ENCODE data around the gene OR1I1.

The OR1I1 gene

GRCh38 chr19:15120135-15121026 lies 38.4 kb downstream of the OR1I1 start:
- DNase-seq = peak; percentile 47

- no peak for DNase-seq
These were observed 40.5 kb downstream of the OR1I1 start for GRCh38 chr19:15122331-15123030.

DNA sequence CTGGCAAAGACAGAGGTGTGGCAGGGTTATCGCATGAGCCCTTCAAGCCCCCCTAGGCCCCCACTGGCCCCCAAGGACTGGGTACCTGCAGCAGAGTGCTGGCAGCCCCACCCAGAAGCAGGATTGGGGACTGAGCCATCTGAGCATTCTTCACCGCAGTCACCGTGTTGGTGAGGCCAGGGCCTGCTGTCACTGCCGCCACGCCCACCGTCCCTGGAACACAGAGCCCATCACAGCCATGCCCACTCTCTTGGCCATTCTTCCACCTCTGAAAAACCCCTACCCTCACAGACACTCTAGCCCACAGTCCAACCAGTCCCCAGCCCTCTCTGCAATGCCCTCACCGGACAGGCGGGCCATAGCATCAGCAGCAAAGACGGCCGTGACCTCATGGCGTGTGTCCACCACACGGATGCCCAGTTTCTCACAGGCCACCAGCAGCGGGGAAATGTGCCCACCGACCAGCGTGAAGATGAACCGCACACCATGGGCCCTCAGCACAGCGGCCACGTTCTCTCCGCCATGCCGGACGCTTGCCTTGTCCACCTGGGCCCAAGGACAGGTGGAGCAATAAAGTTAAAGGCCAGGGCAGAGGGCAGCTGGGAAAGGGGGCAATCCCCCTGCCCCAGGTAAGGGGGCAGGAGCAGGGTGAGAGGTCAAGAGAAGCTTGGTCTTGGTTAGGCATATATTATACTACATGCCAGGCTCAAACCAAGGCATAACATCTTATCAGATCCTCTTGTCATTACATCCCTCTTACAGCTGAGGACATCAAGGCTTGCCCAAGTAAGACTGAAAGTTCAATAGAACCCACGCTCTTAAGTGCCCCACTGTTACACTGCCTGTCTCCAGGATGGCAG lies 41.2 kb downstream of the OR1I1 start:
- no peak for DNase-seq

GRCh38 chr19:15123900-15124299 lies 41.9 kb downstream of the OR1I1 start:
- DNase-seq = no peak

DNA sequence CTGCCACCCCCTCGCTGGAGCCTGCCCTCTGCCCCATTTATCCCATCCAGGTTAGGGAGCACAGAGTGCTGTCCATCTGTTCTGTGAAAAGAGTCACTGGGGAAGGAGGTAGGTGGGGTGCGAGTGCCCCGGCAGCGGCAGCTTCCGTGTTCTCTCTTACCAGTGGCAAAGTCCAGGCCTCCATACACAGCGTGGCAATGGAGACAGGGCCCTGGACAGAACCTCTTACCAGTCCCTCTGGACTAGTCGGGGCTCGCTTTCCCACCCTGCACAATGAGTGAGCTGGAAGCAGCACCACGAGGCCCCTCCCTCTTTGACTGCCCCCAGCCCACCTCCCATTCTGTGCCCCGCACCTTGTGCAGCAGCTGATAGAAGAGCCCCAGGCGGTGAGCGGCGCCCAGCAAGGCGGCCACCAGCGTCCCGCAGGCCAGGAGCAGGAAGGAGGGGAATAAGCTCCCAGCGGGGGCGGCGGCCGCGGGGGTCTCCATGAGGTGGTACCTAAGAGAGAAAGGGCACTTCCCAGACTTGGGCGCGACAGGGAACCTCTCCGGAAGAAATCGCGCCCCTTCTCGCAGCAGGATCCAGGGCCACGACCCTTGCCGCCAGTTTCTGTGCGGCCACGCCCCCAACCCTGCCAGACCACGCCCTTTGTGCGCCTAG lies 42.7 kb downstream of the OR1I1 start:
- DNase-seq = no peak

DNA sequence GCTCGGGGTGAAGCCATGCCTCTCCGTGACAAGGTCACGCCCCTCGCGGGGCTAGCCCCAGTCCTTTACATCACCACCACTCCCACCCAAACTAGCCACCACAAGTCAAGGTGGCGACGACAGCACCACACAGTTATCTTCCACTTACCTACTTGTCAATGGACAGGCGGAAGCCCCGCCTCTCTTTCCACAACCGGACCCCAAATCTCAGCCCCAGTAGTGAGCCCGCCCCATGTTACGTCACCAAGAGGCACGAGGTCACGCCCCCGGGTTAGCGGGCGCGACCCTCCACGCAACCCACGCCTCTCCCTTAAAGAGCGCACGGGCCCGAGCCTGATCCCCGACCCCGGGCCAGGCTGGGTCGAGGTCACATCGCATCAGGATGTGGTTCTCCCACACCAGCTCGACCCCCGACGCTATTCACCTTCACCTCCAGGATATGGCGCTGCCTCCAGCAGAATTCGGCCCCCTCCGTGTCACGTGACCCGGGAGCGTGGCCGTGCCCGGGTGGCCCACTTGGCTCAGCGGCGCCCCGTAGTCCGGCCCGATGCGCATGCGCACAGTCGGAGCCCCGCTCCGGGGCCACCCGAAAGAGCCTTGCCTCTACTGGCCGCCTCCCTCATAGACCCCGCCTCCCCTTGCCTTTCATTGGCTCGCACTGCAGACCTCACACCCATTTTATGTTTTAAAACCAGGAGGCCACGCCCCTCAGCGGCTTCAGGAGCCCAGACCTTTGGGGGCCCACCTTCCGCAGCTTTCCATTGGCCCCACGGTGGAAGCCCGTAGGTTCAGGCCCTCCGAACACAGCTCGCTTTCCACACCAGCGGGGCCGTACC lies 43.4 kb downstream of the OR1I1 start:
- peak; percentile 98 for DNase-seq

DNA sequence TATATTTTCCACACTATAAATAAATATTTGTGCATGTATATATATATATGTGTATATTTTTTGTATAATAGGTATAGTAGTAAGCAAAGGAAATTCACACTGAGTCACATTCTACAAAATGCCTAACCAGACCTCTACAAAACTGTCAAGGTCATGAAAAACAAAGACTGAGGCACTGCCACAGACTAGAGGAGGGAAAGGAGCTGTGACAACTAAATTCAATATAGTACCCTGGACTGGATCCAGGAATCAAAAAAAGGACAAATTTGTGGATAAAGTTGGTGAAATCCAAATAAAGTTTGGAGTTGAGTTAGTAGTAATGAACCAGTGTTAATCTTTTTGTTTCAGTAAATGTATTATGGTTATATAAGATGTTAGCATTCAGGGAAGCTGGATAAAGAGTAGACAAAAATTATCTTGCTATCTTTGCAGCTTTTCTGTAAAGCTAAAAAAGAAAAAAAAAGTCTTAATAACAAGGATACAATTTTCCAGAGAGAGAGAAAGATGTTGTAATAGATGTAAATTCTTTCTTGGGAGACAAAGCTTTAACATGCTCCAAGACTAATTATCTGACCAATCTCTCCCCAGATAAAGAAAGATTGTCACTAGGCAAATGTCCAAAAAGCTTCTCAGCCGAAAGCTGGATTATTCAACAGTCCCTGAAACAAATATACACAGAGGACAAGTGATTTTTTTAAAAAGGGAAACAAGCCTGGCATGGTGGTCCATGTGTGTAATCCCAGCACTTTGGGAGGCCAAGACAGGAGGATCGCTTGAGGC lies 44.3 kb downstream of the OR1I1 start:
- no peak for DNase-seq

- no peak for DNase-seq
These were observed 46.3 kb downstream of the OR1I1 start for GRCh38 chr19:15128162-15128770.

- DNase-seq = peak; percentile 74
These were observed 48.0 kb downstream of the OR1I1 start for GRCh38 chr19:15129856-15130585.

- DNase-seq = no peak
These were observed 54.4 kb downstream of the OR1I1 start for GRCh38 chr19:15136234-15136954.

GRCh38 chr19:15137777-15138176 lies 55.8 kb downstream of the OR1I1 start:
- no peak for DNase-seq

- no peak for DNase-seq
These were observed 56.4 kb downstream of the OR1I1 start for GRCh38 chr19:15138427-15138826.

GRCh38 chr19:15141143-15141542 lies 59.1 kb downstream of the OR1I1 start:
- DNase-seq = no peak

DNA sequence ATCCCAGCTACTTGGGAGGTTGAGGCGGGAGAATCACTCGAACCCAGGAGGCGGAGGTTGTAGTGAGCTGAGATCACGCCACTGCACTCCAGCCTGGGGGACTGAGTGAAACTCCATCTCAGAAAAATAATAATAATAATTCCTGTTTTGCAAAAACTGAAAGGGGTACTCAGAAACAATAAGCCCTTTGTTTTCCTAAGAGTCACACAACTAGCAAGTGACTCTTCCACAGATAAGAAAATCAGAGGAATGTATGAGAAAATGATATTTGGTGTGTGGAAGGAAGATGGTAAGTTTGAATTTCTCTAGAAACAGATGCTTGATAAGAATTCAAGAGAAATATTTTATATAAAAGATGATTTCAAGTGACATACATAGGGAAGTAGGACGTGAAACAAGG lies 60.3 kb downstream of the OR1I1 start:
- DNase-seq = no peak

Data from islet precursor cell (in vitro differentiated cells).